Measurements from ENCODE around the gene SCRN2.

- no peak for TF ChIP-seq CTCF (IDR thresholded peaks at IDR 0.05)
- no peak for TF ChIP-seq EZH2phosphoT487 (IDR thresholded peaks at IDR 0.05)
- TF ChIP-seq EZH2 (IDR thresholded peaks at IDR 0.05), result no peak
Measured at GRCh38 chr17:47801176-47801765, 39.8 kb downstream of the SCRN2 start.
